Right lobe of liver (tissue), 6 donors: ENCODE data around the gene MAP2K2. TPM values are rescaled to one million over a fixed set of nuclear protein-coding genes. Genes with fewer than 3 reads are reported as not detected.

Source experiments
- ATAC-seq, 4 donors: fragments of 200-7000 bp; cut with Tn5 transposase; one replicate each; pipeline ENCODE4 v1.9.1; 2020; ENCODE audit warnings: mild to moderate bottlenecking in 4 of 4, moderate library complexity in 4 of 4
- DNase-seq, 3 donors: peaks; one replicate each; pipeline ENCODE4 v3.0.0-alpha.2; 2020
- H3K27ac ChIP-seq, 3 donors: fragments of 200-600 bp; one replicate each; pipeline ENCODE4 v1.8.0; 2022
- H3K27me3 ChIP-seq, 2 donors: fragments of 200-600 bp; one replicate each; pipeline ENCODE4 v1.8.0; 2022
- H3K36me3 ChIP-seq, 4 donors: fragments of 200-600 bp; sonication (generic) in 1 of 4; one replicate each; pipeline versions ENCODE4 v1.5.1 to v1.8.0; 2017 to 2022; ENCODE audit warnings: control low read depth in 1 of 4
- H3K4me1 ChIP-seq, 4 donors: fragments of 200-600 bp; sonication (generic) in 1 of 4; one replicate each; pipeline versions ENCODE4 v1.5.1 to v1.8.0; 2017 to 2022; ENCODE audit warnings: control low read depth in 1 of 4
- H3K4me3 ChIP-seq, 3 donors: fragments of 200-600 bp; one replicate each; pipeline ENCODE4 v1.8.0; 2022
- H3K9me3 ChIP-seq, 4 donors: fragments of 200-600 bp; sonication (generic) in 1 of 4; one replicate each; pipeline versions ENCODE4 v1.5.1 to v1.8.0; 2017 to 2022; ENCODE audit warnings: control low read depth in 1 of 4
- CTCF ChIP-seq, 4 donors: fragments of 200-600 bp in 3 of 4; fragments of 450-650 bp in 1 of 4; IDR thresholded peaks; one replicate each; pipeline versions ENCODE4 v1.5.1 to v1.8.0; 2016 to 2022; ENCODE audit warnings: antibody characterized with exemption in 4 of 4, mild to moderate bottlenecking in 2 of 4
- POLR2A ChIP-seq: fragments of 450-650 bp; IDR thresholded peaks from one replicate; pipeline ENCODE4 v1.6.1; 2017; ENCODE audit warnings: antibody characterized with exemption, mild to moderate bottlenecking
- WGBS: methylation state at CpG from one replicate; pipeline ENCODE4 v1.1.6; 2018; ENCODE audit warnings: low coverage, low lambda C conversion rate; ENCODE audit not compliant: insufficient coverage; ENCODE audit errors: missing lambda C conversion rate; 5-methylcytosine and 5-hydroxymethylcytosine counted together
- intact Hi-C, 2 donors: fragments of 100-400 bp; cut with DNase I; formaldehyde crosslinking; loops; one replicate each; pipeline versions ENCODE4 v1.11.2 to v1.14.1; 2022
- total RNA-seq, 6 experiments: library from RNA; depleted of rRNA in 2 of 6; stranded (reverse); fragments of >200 nt in 2 of 6; fragmentation: NEBNext Ultra II Directional in 3 of 6; extraction: Animal tissue kit (Norgen Biotek cat#: 25700) in 3 of 6; gene quantifications; one replicate each; pipeline versions ENCODE4 v1.1.0 to v1.2.4, GENCODE V29; 2016 to 2023
- donor health status: DM: no; HTN: yes; CAD: no.
- donor health status: DM: no; HTN: no; CAD: no.
- donor health status: DM: no; HTN: no; CAD: no.
- donor health status: DM: no; HTN: yes; CAD: no.
- donor health status: DM: no; HTN: yes; CAD: no.

MAP2K2 gene
- total RNA-seq, 6 experiments from 2014 or later = 50.2 to 75.7 (median 59.8) TPM

GRCh38 chr19:4082172-4082571 lies 41.8 kb downstream of the MAP2K2 start:
- intact Hi-C loops = no loop called here
- ATAC-seq (no peak), DNase-seq (no peak)
- Histone ChIP-seq H3K9me3 (no peaks in the 10 kb centered on the region), H3K36me3 (no peaks in the 10 kb centered on the region), H3K4me1 (peaks cover 0 to 8% (median 3%) of the 10 kb centered on the region in 4 donors), H3K27me3 (no peaks in the 10 kb centered on the region), H3K27ac (no peak overlapping the region), H3K4me3 (no peak overlapping the region)
- WGBS = 43% methylated on average over 5 of the region's 9 CpGs
- TF ChIP-seq CTCF (IDR thresholded peaks at IDR 0.05) (no peak), POLR2A (no peak)

GRCh38 chr19:4081441-4082129 lies 42.3 kb downstream of the MAP2K2 start:
- no peak for ATAC-seq
- Histone ChIP-seq H3K27ac (no peak overlapping the region), H3K4me1 (peaks cover 0 to 14% (median 7%) of the 10 kb centered on the region in 4 donors), H3K9me3 (no peaks in the 10 kb centered on the region), H3K27me3 (no peaks in the 10 kb centered on the region), H3K4me3 (no peak overlapping the region), H3K36me3 (no peaks in the 10 kb centered on the region)
- DNase-seq = no peak
- intact Hi-C loops = no loop called here
- WGBS = 29% methylated on average over 2 of the region's 2 CpGs
- TF ChIP-seq POLR2A (no peak), CTCF (IDR thresholded peaks at IDR 0.05) (no peak)

GRCh38 chr19:4080473-4080872 lies 43.4 kb downstream of the MAP2K2 start:
- Histone ChIP-seq H3K36me3 (no peaks in the 10 kb centered on the region), H3K27me3 (no peaks in the 10 kb centered on the region), H3K4me3 (no peak overlapping the region), H3K9me3 (no peaks in the 10 kb centered on the region), H3K4me1 (peaks cover 0 to 14% (median 8%) of the 10 kb centered on the region in 4 donors), H3K27ac (no peak overlapping the region)
- ATAC-seq (no peak), DNase-seq (no peak)
- TF ChIP-seq POLR2A (no peak), CTCF (IDR thresholded peaks at IDR 0.05) (no peak)
- intact Hi-C loops = no loop called here
- 81% methylated on average over 6 of the region's 6 CpGs for WGBS

GRCh38 chr19:4077800-4078684 lies 45.9 kb downstream of the MAP2K2 start:
- H3K4me3 ChIP-seq = peak overlapping the region; percentile 61 to 74 (median 66)
- 17% methylated on average over 15 of the region's 33 CpGs for WGBS
- H3K27me3 ChIP-seq = no peaks in the 10 kb centered on the region
- no peak for TF ChIP-seq POLR2A
- peaks cover 0 to 14% (median 8%) of the 10 kb centered on the region in 4 donors for H3K4me1 ChIP-seq
- peak overlapping the region; percentile 87 to 89 (median 89) for H3K27ac ChIP-seq
- ATAC-seq = peak; percentile 72 to 80 (median 75)
- peak; percentile 72 to 74 (median 73) for DNase-seq
- no peaks in the 10 kb centered on the region for H3K36me3 ChIP-seq
- H3K9me3 ChIP-seq = no peaks in the 10 kb centered on the region
- intact Hi-C loops = no loop called here

GRCh38 chr19:4077007-4077374 lies 46.9 kb downstream of the MAP2K2 start:
- H3K4me3 ChIP-seq = no peak overlapping the region
- TF ChIP-seq POLR2A (no peak), CTCF (IDR thresholded peaks at IDR 0.05) (no peak)
- peaks cover 0 to 14% (median 8%) of the 10 kb centered on the region in 4 donors for H3K4me1 ChIP-seq
- DNase-seq (peak in 2 of 3 donors; percentile 67 to 70), ATAC-seq (peak; percentile 6 to 71 (median 40))
- intact Hi-C loops = no loop called here
- H3K27me3 ChIP-seq = no peaks in the 10 kb centered on the region
- H3K9me3 ChIP-seq = no peaks in the 10 kb centered on the region
- 80% methylated on average over 2 of the region's 3 CpGs for WGBS
- peak overlapping the region in 2 of 3 donors; percentile 89 for H3K27ac ChIP-seq
- no peaks in the 10 kb centered on the region for H3K36me3 ChIP-seq
